PFSK-1 (cell line): Measurements from ENCODE around the gene OR1F1.

Experiments used
- FOXP2 ChIP-seq: optimal IDR thresholded peaks from 2 replicates; pipeline ENCODE3; 2011; ENCODE audit warnings: borderline replicate concordance, control low read depth, inconsistent platforms; ENCODE audit not compliant: insufficient read depth; ENCODE audit errors: extremely low read length, extremely low read depth
- POLR2AphosphoS5 ChIP-seq: IDR thresholded peaks from 2 replicates; pipeline ENCODE4 v1.6.1; 2012; ENCODE audit warnings: low read depth, mild to moderate bottlenecking, control low read depth, low read length, moderate library complexity
- REST ChIP-seq, 2 experiments: IDR thresholded peaks; 2 replicates each; pipeline versions ENCODE4 v1.6.1 to v1.8.0; 2011 to 2012; ENCODE audit warnings: low read depth in 2 of 2, low read length in 2 of 2, control low read depth in 1 of 2, inconsistent platforms in 1 of 2, mild to moderate bottlenecking in 1 of 2, moderate library complexity in 1 of 2; ENCODE audit not compliant: insufficient read depth in 1 of 2
- SIN3A ChIP-seq: IDR thresholded peaks from 2 replicates; pipeline ENCODE4 v1.6.1; 2012; ENCODE audit warnings: mild to moderate bottlenecking, low read length, moderate library complexity, borderline replicate concordance; ENCODE audit not compliant: insufficient read depth
- TAF1 ChIP-seq: IDR thresholded peaks from 2 replicates; pipeline ENCODE4 v1.6.1; 2012; ENCODE audit warnings: low read length, control low read depth, borderline replicate concordance; ENCODE audit not compliant: insufficient read depth

OR1F1 gene

GRCh38 chr16:3145151-3145550 lies 42.9 kb upstream of the OR1F1 start:
- TF ChIP-seq POLR2AphosphoS5 = no peak
- no peak for TF ChIP-seq REST (IDR thresholded peaks at IDR 0.05; ENCODE audit: insufficient read depth in 1 of 2, low read depth in 2 of 2, low read length in 2 of 2)
- TF ChIP-seq FOXP2 = no peak
- no peak for TF ChIP-seq SIN3A
- no peak for TF ChIP-seq TAF1

DNA sequence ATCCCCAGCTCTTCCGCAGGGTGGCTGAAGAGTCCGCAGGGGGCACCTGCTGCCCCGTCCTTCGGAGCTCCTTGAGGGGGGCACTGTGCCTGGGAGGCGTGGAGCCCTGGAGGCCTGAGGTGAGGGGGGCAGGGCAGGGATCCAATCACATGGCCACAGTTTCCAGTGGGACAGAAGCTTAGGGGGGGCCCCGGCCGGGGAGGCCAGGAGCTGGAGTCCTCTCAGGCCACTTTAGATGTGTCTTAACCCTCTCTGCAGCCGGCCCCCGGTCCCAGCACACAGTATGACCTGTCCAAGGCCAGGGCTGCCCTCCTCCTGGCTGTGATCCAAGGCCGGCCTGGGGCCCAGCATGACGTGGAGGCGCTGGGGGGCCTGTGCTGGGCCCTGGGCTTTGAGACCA lies 42.3 kb upstream of the OR1F1 start:
- TF ChIP-seq TAF1 = no peak
- TF ChIP-seq FOXP2 = no peak
- no peak for TF ChIP-seq SIN3A
- TF ChIP-seq REST (IDR thresholded peaks at IDR 0.05; ENCODE audit: insufficient read depth in 1 of 2, low read depth in 2 of 2, low read length in 2 of 2) = no peak
- no peak for TF ChIP-seq POLR2AphosphoS5

GRCh38 chr16:3147046-3147756 lies 40.8 kb upstream of the OR1F1 start:
- no peak for TF ChIP-seq POLR2AphosphoS5
- no peak for TF ChIP-seq REST (IDR thresholded peaks at IDR 0.05; ENCODE audit: insufficient read depth in 1 of 2, low read depth in 2 of 2, low read length in 2 of 2)
- TF ChIP-seq FOXP2 = no peak
- no peak for TF ChIP-seq SIN3A
- TF ChIP-seq TAF1 = no peak

- TF ChIP-seq POLR2AphosphoS5 (no peak), FOXP2 (no peak), SIN3A (no peak)
These were observed 40.3 kb upstream of the OR1F1 start for GRCh38 chr16:3147757-3148104.

GRCh38 chr16:3148256-3149192 lies 39.5 kb upstream of the OR1F1 start:
- no peak for TF ChIP-seq FOXP2
- no peak for TF ChIP-seq POLR2AphosphoS5
- no peak for TF ChIP-seq REST (IDR thresholded peaks at IDR 0.05; ENCODE audit: insufficient read depth in 1 of 2, low read depth in 2 of 2, low read length in 2 of 2)
- TF ChIP-seq TAF1 = no peak
- no peak for TF ChIP-seq SIN3A
